Hepatic stellate cell (primary cell): Measurements from ENCODE around the gene PDCD2.
"Not testable (repeated sequence)": the region's sequence is repeated elsewhere in the genome, so short reads cannot be mapped to it uniquely, and the experiment has no call there.

Experiments used
- DNase-seq: peaks from one replicate; pipeline ENCODE4 v3.0.0; 2011; ENCODE audit warnings: low spot score

The PDCD2 gene

GRCh38 chr6:170552765-170553533 lies 31.5 kb downstream of the PDCD2 start, which contains the start of gene PSMB1:
TSS of gene PSMB1 (minus strand) at chr6:170553307. CDS start at chr6:170553242, 65 bp downstream.
- peak; percentile 72 for DNase-seq

DNA sequence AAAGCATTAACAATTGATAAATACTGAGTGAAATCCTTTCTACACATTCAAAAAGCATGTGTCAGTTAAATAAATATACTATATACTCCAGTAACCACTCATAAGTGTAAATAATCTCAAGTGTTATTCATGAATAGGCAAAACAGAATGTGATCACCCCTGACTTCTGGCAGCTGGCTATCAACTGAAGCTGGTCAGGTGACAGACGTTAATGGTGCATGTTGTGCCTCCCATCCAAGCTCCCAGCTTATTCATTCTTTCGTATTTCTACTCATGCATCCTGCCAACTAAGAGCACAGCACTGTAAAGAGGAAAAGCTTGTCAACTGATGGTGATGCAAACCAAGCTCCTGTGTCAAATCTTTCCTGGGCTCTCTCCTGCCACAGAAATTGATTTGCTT lies 39.0 kb downstream of the PDCD2 start:
- DNase-seq, result no peak

DNA sequence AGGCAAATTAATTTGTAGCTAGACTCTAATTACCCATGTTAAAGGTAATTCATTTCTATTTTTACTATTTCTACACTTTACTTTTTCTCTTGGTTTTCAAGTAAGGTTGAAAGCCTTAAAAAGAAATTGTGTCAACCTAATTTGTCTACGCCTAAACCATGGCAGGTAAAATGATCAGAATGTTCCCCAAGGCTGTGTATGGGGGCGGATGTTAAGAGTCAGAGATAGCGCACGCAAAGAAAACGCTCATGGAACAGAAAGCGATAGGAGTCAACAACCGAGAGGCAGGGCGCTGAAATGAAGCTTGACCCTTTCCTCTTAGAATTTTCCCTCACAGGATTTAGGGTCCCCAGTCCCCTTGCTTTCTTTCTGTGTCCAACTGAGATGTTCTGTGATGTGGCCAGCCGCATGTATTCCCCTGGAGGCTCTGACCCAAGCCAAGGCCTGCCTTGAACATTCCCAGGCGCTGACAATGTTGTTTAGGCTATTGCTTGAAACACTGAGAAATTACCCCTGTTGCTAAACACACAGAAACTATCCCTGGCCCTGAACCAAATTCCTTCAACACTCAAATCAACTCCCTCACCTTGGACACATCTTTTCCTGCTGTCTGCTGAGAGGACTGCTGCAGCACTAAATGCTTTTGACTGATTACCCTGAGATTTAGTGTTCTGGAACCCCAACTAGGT lies 42.3 kb downstream of the PDCD2 start:
- DNase-seq, result no peak

DNA sequence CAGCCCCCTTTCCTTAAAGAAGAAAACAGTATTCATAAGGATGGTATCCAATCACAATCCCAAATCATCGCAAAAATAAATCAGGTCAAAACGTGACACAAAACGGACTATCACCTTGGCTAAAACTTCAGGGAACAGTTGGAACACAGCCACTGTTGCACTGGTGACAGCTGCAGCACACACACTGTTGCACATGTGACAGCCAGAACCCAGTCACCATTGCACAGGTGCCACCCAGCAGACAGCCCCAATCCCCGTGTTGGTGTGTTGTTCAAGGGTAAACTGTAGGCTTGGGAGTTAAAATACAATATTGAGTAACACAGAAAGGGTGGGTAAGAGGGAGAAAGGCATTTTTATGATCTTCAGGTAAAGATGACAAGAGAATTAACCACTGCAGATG lies 47.1 kb downstream of the PDCD2 start:
- DNase-seq, result no peak

GRCh38 chr6:170536671-170537070 lies 47.8 kb downstream of the PDCD2 start:
- no peak for DNase-seq

DNA sequence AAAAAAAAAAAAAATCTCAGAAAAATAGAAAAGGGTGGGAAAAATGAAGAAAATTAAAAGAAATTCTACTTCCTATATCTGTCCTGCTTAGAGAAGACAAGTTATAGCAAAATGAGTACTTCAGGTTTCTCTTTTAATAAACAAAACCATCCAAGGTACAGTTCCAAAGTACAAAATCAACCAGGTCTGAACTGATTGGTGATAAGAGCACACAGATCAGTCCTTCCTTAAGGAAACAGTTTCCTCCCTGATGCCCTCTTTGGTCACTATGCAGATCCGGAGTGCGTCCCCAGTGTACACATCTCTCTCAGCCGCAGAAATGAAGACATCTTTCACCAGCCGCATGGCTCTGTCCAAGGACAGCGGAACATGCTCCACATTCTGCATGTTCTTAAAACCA lies 49.4 kb downstream of the PDCD2 start:
- DNase-seq, result no peak

DNA sequence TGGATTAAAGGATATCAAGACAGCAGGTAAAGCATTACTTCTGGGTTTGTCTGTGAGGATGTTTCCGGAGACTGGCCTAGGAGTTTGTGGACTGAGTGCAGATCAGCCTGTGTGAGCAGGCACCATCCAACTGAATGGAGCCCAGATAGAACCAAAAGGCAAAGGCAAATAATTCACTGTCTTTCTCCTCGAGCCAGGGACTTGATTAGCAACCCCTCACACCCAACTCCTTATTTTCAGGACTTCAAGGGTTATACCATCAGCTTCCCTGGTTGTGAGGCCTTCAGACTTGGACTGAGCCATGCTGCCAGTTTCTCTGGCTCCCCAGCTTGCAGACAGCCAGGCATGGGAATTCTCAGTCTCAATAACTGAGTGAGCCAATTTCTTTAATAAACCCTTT lies 50.6 kb downstream of the PDCD2 start:
- DNase-seq, result no peak

DNA sequence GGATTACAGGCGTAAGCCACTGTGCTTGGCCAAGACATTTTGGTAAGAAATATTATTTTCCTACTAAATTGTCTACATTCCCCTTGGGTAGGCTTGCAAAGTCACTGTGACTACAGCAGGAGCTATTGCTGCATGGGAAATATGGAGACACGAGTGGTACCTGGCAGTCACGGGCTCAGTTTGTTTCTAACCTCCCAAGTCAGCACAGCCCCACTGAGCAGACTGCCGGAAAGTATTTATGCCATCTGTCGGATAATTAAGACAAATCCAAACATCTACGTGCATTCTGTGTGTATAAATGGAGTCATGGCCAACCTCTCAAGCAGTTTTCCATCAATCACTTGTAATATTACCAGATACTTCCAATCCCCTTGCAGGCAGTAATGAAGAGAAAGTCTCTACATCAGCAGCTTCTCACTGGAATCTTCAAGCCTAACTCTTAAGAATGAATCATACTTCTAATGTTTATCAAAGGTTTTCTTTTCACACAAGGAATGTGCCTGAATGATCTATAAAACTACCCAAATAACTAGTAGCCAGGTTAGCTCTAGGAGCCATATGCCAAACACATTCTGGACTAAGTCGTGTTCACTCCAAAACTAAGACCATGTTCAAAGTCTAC lies 51.5 kb downstream of the PDCD2 start:
- DNase-seq, result no peak

DNA sequence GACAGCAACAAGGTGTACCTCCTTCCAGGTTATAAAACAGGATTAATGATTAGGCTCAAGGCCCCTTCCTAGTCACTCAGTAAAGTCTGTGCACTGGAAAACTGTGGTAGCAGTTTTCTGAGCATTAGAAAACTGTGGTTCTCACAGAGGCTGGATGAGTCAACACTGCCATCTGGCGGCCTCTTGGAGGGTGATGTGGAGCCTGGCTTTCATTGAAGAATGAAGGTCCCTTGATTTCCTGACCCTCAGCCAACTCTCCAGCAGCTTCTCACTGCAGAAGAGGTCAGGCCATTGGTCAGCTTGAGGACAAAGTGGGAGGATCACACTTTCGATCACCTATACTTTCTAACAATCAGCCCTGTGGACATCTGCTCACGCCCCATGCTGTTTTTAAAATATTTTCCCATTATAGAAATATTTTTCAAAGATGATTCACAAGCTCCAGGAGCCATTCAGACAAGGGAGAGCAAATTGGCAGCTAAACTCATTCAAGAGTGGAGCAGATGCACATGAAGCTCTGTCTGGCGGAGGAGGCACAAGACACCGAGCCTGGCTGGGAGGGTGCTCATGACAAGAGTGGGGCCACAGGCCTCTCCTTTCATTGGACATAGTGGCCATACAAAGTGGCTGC lies 54.5 kb downstream of the PDCD2 start:
- peak; percentile 63 for DNase-seq

DNA sequence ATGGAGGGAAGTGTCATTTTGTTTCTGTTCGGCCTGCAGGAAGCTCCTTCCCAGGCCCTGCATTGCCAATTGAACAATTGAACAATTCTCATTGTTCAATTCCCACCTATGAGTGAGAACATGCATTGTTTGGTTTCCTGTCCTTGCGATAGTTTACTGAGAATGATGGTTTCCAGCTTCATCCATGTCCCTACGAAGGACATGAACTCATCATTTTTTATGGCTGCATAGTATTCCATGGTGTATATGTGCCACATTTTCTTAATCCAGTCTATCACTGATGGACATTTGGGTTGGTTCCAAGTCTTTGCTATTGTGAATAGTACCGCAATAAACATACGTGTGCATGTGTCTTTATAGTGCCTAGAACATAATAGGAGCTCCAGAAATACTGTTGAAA lies 56.4 kb downstream of the PDCD2 start:
- DNase-seq, result not testable (repeated sequence)

DNA sequence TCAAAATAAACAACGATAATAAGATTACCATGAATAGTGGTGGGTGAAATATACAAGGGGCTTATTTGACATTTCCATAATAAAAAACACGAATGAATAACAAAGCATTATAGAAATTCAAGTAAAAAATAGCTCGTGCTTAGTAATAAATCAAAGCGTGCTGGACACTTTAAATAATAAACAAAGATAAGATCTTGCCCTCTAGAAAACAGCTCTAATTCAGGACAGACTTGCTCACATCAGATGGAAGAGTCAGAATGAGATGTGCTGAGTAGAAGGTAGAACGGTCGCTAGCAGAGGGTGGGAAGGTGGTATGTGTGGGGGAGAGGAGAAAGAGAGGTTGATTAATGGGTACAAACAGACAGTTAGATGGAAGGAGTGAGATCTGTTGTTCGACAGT lies 58.6 kb downstream of the PDCD2 start:
- no peak for DNase-seq
